Measurements from ENCODE around the gene SLCO4C1. TPM values are rescaled to one million over a fixed set of nuclear protein-coding genes. Genes with fewer than 3 reads are reported as not detected.

SLCO4C1 gene
- total and polyA plus RNA-seq, 11 donors: 0.01 to 0.40 (median 0.16) TPM; not detected in 1

DNA sequence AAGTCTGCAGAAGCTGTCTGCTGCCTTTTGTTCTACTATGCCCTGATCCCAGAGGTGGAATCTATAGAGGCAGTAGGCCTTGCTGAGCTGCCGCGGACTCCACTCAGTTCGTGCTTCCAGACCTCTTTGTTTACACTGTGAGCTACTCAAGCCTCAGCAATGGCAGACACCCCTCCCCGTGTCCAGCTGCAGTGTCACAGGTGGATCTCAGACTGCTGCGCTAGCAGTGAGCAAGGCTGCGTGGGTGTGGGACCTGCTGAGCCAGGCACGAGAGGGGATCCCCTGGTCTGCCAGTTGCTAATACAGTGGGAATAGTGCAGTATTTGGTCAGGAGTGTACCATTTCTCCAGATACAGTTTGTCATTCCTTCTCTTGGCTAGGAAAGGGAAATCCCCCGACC lies 99.6 kb downstream of the SLCO4C1 start:
- Histone ChIP-seq H3K27me3 (no peaks in the 10 kb centered on the region), H3K4me1 (no peaks in the 10 kb centered on the region), H3K36me3 (no peaks in the 10 kb centered on the region), H3K27ac (no peak overlapping the region), H3K9me3 (peaks cover 0 to 6% (median 0%) of the 10 kb centered on the region in 12 donors), H3K4me3 (no peak overlapping the region)
- DNase-seq (no peak), ATAC-seq (no peak)
- TF ChIP-seq POLR2A (IDR thresholded peaks at IDR 0.05): no peak
- TF ChIP-seq, protein P1, sequence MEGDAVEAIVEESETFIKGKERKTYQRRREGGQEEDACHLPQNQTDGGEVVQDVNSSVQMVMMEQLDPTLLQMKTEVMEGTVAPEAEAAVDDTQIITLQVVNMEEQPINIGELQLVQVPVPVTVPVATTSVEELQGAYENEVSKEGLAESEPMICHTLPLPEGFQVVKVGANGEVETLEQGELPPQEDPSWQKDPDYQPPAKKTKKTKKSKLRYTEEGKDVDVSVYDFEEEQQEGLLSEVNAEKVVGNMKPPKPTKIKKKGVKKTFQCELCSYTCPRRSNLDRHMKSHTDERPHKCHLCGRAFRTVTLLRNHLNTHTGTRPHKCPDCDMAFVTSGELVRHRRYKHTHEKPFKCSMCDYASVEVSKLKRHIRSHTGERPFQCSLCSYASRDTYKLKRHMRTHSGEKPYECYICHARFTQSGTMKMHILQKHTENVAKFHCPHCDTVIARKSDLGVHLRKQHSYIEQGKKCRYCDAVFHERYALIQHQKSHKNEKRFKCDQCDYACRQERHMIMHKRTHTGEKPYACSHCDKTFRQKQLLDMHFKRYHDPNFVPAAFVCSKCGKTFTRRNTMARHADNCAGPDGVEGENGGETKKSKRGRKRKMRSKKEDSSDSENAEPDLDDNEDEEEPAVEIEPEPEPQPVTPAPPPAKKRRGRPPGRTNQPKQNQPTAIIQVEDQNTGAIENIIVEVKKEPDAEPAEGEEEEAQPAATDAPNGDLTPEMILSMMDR (IDR thresholded peaks at IDR 0.05): no peak
- WGBS, 4 donors: 78 to 92% (median 81%) methylated on average over 5 to 8 of the region's 8 CpGs
- intact Hi-C loops (cut with DNase I): no loop called here

Other genes with a start within 250 kb of the SLCO4C1 start
- gene SLCO6A1, start 202.7 kb upstream of the SLCO4C1 start, total RNA-seq: not detected
- gene SLCO6A1, start 202.7 kb upstream of the SLCO4C1 start, polyA plus RNA-seq: not detected

Measured in heart left ventricle (tissue), 16 donors.